Astrocyte of the spinal cord (primary cell): ENCODE data around the gene DDX19B.
A peak's percentile ranks its signal among the peaks of the same experiment; 100 is the strongest.
"Not testable (repeated sequence)": the region's sequence is repeated elsewhere in the genome, so short reads cannot be mapped to it uniquely, and the experiment has no call there.

Experiments
- DNase-seq: peaks from one replicate; pipeline ENCODE4 v3.0.0; 2011; ENCODE audit warnings: low read depth, low spot score
- H3K4me3 ChIP-seq: 2 replicates; pipeline ENCODE4 v1.5.1; 2011; ENCODE audit warnings: low read depth, mild to moderate bottlenecking, low read length, moderate library complexity
- CTCF ChIP-seq: IDR thresholded peaks from 2 replicates; pipeline ENCODE4 v1.5.1; 2012; ENCODE audit warnings: low read depth, mild to moderate bottlenecking, low read length, inconsistent platforms
- in situ Hi-C: cut with HindIII; loops from 2 replicates; pipeline ENCODE4 v1.10.0; 2017; ENCODE audit warnings: low sequenced_read_pairs

DDX19B gene

GRCh38 chr16:70304892-70305448 is 6.0 kb downstream of the DDX19B start:
- DNase-seq = no peak
- H3K4me3 ChIP-seq = no peak overlapping the region
- in situ Hi-C loops = no loop called here
- no peak for TF ChIP-seq CTCF

- no peak overlapping the region for H3K4me3 ChIP-seq
- in situ Hi-C loops = no loop called here
- no peak for DNase-seq
- TF ChIP-seq CTCF = no peak
Measured at GRCh38 chr16:70306880-70307279, 7.9 kb downstream of the DDX19B start.

GRCh38 chr16:70307726-70308125 is 8.7 kb downstream of the DDX19B start:
- H3K4me3 ChIP-seq, DNase-seq, in situ Hi-C loops: not testable (repeated sequence)

GRCh38 chr16:70320121-70320520 is 21.1 kb downstream of the DDX19B start:
- H3K4me3 ChIP-seq = no peak overlapping the region
- no peak for TF ChIP-seq CTCF
- no peak for DNase-seq
- in situ Hi-C loops = no loop called here

GRCh38 chr16:70324998-70325747 is 26.2 kb downstream of the DDX19B start:
- DNase-seq = no peak
- in situ Hi-C loops = no loop called here
- no peak overlapping the region for H3K4me3 ChIP-seq
- no peak for TF ChIP-seq CTCF

GRCh38 chr16:70331091-70331490 is 32.1 kb downstream of the DDX19B start:
- DNase-seq = no peak
- no peak overlapping the region for H3K4me3 ChIP-seq
- in situ Hi-C loops = no loop called here
- TF ChIP-seq CTCF = no peak

GRCh38 chr16:70331588-70332358 is 32.8 kb downstream of the DDX19B start:
- no peak overlapping the region for H3K4me3 ChIP-seq
- in situ Hi-C loops = no loop called here
- TF ChIP-seq CTCF = peak; percentile 63
- no peak for DNase-seq

GRCh38 chr16:70332728-70333127 is 33.7 kb downstream of the DDX19B start:
- in situ Hi-C loops = not testable (repeated sequence)

More at GRCh38 chr16:70332728-70333127, 33.7 kb downstream of the DDX19B start:
- DNase-seq, H3K4me3 ChIP-seq: not testable (repeated sequence)
